Panc1 (cell line): ENCODE results near the gene PPM1N. TPM values are rescaled to one million over a fixed set of nuclear protein-coding genes. Genes with fewer than 3 reads are reported as not detected.

Experiments used
- ATAC-seq: fragments of 200-7000 bp; cut with Tn5 transposase; 2 replicates; pipeline ENCODE4 v1.9.1; 2020; ENCODE audit warnings: mild to moderate bottlenecking, moderate library complexity
- BruUV-seq: library from RNA; stranded (reverse); fragments of 400-500 nt; replicated peaks from 2 replicates; lab custom pipeline; 2021; lab: Mats Ljungman, UMichigan
- CTCF ChIA-PET: fragments of 300-600 bp; sonication (Branson Sonifier 250); formaldehyde crosslinking; loops from one replicate; lab custom pipeline; 2022; ENCODE audit warnings: antibody characterized with exemption; lab: Charles Lee
- POLR2A ChIA-PET: fragments of 300-600 bp; sonication (Branson Sonifier 250); formaldehyde crosslinking; loops from one replicate; lab custom pipeline; 2022; ENCODE audit warnings: antibody characterized with exemption; lab: Charles Lee
- DNase-seq: peaks from one replicate; pipeline ENCODE4 v3.0.0-alpha.2; 2010; ENCODE audit warnings: low read depth, low spot score
- H3K27ac ChIP-seq: 2 replicates; pipeline ENCODE4 v1.5.1; 2011; ENCODE audit warnings: mild to moderate bottlenecking, low read length, inconsistent platforms
- H3K27me3 ChIP-seq: fragments of 200-500 bp; sonication (Bioruptor generic); 2 replicates; pipeline ENCODE4 v1.6.0; 2014; ENCODE audit warnings: low read length, inconsistent platforms; ENCODE audit not compliant: control insufficient read depth, insufficient read depth
- H3K36me3 ChIP-seq: fragments of 200-500 bp; sonication (Bioruptor generic); 2 replicates; pipeline ENCODE4 v1.5.1; 2014; ENCODE audit warnings: inconsistent platforms, mild to moderate bottlenecking, low read length, moderate library complexity; ENCODE audit not compliant: control insufficient read depth, insufficient read depth
- H3K4me1 ChIP-seq: 2 replicates; pipeline ENCODE4 v1.5.1; 2011; ENCODE audit warnings: inconsistent platforms, mild to moderate bottlenecking, low read length, moderate library complexity; ENCODE audit not compliant: control insufficient read depth, insufficient read depth
- H3K4me3 ChIP-seq, 2 experiments: 2 replicates each; pipeline ENCODE4 v1.5.1; 2011 to 2012; ENCODE audit warnings: low read depth in 2 of 2, low read length in 2 of 2, mild to moderate bottlenecking in 2 of 2, inconsistent platforms in 1 of 2, moderate library complexity in 1 of 2
- H3K9me3 ChIP-seq: fragments of 200-500 bp; sonication (Bioruptor generic); 2 replicates; pipeline ENCODE4 v1.5.1; 2014; ENCODE audit warnings: low read depth, mild to moderate bottlenecking, inconsistent platforms, low read length, moderate library complexity; ENCODE audit not compliant: control insufficient read depth, insufficient read depth
- POLR2AphosphoS5 ChIP-seq: IDR thresholded peaks from 2 replicates; pipeline ENCODE4 v1.6.1; 2012; ENCODE audit warnings: mild to moderate bottlenecking, low read depth, low read length, moderate library complexity
- REST ChIP-seq, 2 experiments: IDR thresholded peaks; 2 replicates each; pipeline ENCODE4 v1.6.1; 2011 to 2012; ENCODE audit warnings: low read depth in 2 of 2, control low read depth in 1 of 2, low read length in 1 of 2, mild to moderate bottlenecking in 1 of 2, moderate library complexity in 1 of 2; ENCODE audit not compliant: insufficient read depth in 1 of 2
- SIN3A ChIP-seq: IDR thresholded peaks from 2 replicates; pipeline ENCODE4 v1.6.1; 2012; ENCODE audit warnings: low read depth, mild to moderate bottlenecking, low read length, moderate library complexity, borderline replicate concordance; ENCODE audit not compliant: insufficient read depth
- TCF7L2 ChIP-seq: IDR thresholded peaks from 2 replicates; pipeline ENCODE4 v1.6.1; 2011; ENCODE audit warnings: mild to moderate bottlenecking, low read depth, low read length, inconsistent platforms
- in situ Hi-C: cut with HindIII; loops from 2 replicates; pipeline ENCODE4 v1.10.0; 2016; ENCODE audit warnings: low sequenced_read_pairs, low pct_unique_long_range_greater_than_20kb
- intact Hi-C: fragments of 100-400 bp; cut with micrococcal nuclease; formaldehyde crosslinking; loops from one replicate; pipeline ENCODE4 v1.10.0; 2022; ENCODE audit not compliant: unreplicated experiment
- total RNA-seq: library from RNA; stranded (reverse); gene quantifications from one replicate; pipeline ENCODE4 v1.2.1, GENCODE V29; 2021; ENCODE audit not compliant: unreplicated experiment
- TF ChIP-seq, protein P1 (sequence below): fragments of 450-650 bp; IDR thresholded peaks from 2 replicates; pipeline ENCODE4 v1.5.1; 2017; ENCODE audit warnings: mild to moderate bottlenecking

Gene PPM1N
- total RNA-seq, 1 experiment from 2014 or later: 3.3 TPM

GRCh38 chr19:45463241-45463640 is 35.0 kb upstream of the PPM1N start:
- TF ChIP-seq SIN3A (no peak), TCF7L2 (no peak), REST (IDR thresholded peaks at IDR 0.05; ENCODE audit: insufficient read depth in 1 of 2, low read depth in 2 of 2, low read length in 1 of 2) (no peak), POLR2AphosphoS5 (no peak)
- TF ChIP-seq, protein P1, sequence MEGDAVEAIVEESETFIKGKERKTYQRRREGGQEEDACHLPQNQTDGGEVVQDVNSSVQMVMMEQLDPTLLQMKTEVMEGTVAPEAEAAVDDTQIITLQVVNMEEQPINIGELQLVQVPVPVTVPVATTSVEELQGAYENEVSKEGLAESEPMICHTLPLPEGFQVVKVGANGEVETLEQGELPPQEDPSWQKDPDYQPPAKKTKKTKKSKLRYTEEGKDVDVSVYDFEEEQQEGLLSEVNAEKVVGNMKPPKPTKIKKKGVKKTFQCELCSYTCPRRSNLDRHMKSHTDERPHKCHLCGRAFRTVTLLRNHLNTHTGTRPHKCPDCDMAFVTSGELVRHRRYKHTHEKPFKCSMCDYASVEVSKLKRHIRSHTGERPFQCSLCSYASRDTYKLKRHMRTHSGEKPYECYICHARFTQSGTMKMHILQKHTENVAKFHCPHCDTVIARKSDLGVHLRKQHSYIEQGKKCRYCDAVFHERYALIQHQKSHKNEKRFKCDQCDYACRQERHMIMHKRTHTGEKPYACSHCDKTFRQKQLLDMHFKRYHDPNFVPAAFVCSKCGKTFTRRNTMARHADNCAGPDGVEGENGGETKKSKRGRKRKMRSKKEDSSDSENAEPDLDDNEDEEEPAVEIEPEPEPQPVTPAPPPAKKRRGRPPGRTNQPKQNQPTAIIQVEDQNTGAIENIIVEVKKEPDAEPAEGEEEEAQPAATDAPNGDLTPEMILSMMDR: no peak
- ATAC-seq (no peak), DNase-seq (no peak)
- intact Hi-C loops: no loop called here
- Histone ChIP-seq H3K36me3 (no peaks in the 10 kb centered on the region), H3K9me3 (no peaks in the 10 kb centered on the region), H3K27ac (no peak overlapping the region), H3K4me1 (no peaks in the 10 kb centered on the region; the same call in 1 of the 2 replicates), H3K27me3 (no peaks in the 10 kb centered on the region), H3K4me3 (no peak overlapping the region)
- ChIA-PET POLR2A (no interaction called here), CTCF (no interaction called here)
- no TSS peak for BruUV-seq
- in situ Hi-C loops: no loop called here

DNA sequence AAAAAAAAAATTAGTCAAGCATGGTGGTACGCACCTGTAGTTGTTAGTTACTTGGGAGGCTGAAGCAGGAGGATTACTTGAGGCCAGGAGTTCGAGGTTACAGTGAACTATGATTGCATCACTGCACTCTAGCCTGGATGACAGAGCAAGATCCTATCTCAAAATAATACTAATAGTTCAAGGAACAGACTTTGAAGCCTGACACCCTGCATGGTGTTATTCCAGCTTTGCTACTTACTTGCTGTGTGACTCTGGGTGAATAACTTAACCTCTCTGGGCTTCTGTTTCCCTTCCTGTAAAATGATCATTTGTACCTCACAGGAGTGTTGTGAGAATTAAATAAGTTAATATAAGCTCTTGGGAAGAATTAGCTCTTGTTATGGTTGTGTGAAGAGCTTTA is 34.0 kb upstream of the PPM1N start:
- intact Hi-C loops (no loop called here), in situ Hi-C loops (no loop called here)
- ChIA-PET CTCF (no interaction called here), POLR2A (interaction anchor here (0.5 kb wide), 1 partner anchor 467 kb away, joined by 6 read pairs; no protein-coding TSS in a partner anchor)
- Histone ChIP-seq H3K36me3 (no peaks in the 10 kb centered on the region; the same call in 1 of the 2 replicates), H3K27me3 (no peaks in the 10 kb centered on the region), H3K9me3 (no peaks in the 10 kb centered on the region), H3K4me3 (no peak overlapping the region), H3K4me1 (no peaks in the 10 kb centered on the region; the same call in 1 of the 2 replicates), H3K27ac (no peak overlapping the region)
- DNase-seq (no peak), ATAC-seq (no peak)
- TF ChIP-seq SIN3A (no peak), REST (IDR thresholded peaks at IDR 0.05; ENCODE audit: insufficient read depth in 1 of 2, low read depth in 2 of 2, low read length in 1 of 2) (no peak), POLR2AphosphoS5 (no peak)
- TF ChIP-seq, protein P1: no peak
- BruUV-seq: no TSS peak
